Measurements from ENCODE around the gene IL1RAPL1.

DNA sequence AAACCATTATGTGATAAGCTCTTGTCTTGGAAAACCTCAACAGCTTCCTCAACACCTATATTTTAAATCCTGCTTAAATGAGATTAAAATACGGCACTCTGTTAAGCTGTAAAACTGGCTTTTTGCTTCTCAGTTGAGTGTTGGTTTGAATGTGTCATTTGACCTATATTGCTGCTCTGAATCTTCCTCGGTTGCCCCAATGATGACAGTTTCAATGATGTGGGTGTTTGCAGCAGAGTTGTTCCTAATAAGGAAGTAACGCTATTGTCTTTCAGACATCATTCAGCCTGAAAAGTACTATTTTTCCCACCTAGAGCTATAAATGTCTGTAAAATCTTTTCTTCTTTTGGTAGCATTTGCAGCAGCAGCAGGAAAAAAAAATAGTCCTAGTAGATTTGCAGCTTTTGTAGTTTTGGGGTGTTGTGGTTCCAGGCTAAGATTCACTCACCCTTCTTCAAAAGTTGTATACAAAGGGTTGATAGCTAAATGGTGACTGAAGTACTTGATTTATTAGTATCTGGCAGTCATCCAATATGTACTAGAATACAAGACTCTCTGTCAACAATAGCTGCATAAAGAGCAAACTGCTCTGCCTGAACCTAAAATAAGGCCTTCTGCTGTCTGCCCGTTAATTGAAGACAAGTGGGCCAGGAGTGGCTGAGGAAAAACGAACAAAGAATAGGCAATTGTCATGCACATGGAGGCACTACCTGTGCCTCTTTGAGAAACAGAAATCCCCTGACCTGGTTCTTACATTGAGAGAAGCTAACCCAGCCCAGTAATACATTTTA, 333.1 kb downstream of the IL1RAPL1 start:
- TF ChIP-seq GATA2 (IDR thresholded peaks at IDR 0.05; ENCODE audit: low read depth, low read length), result no peak
- TF ChIP-seq GATA3 (IDR thresholded peaks at IDR 0.05; ENCODE audit: low read depth, low read length), result no peak
